Neural cell (in vitro differentiated cells): ENCODE data around the gene AFF1. TPM values are rescaled to one million over a fixed set of nuclear protein-coding genes. Genes with fewer than 3 reads are reported as not detected.

ENCODE experiments used
- H2AFZ ChIP-seq: fragments of 200-600, 300-800 bp; sonication (generic), shearing (Covaris generic); 2 replicates; pipeline ENCODE4 v1.6.0; 2014; ENCODE audit warnings: low read depth, mild to moderate bottlenecking, antibody characterized with exemption, low read length, moderate library complexity
- H3F3A ChIP-seq: fragments of 200-600 bp; shearing (Covaris generic); 2 replicates; pipeline ENCODE4 v1.6.1; 2016; ENCODE audit warnings: mild to moderate bottlenecking, moderate library complexity, mixed read lengths, antibody characterized with exemption, low read length; ENCODE audit not compliant: insufficient read depth, poor library complexity, severe bottlenecking
- H3K27ac ChIP-seq: fragments of 200-600, 300-800 bp; sonication (generic), shearing (Covaris generic); 2 replicates; pipeline ENCODE4 v1.5.1; 2014; ENCODE audit warnings: mild to moderate bottlenecking, low read length, moderate library complexity
- H3K27me3 ChIP-seq: fragments of 300-800, 200-600 bp; sonication (generic), shearing (Covaris generic); 2 replicates; pipeline ENCODE4 v1.6.0; 2014; ENCODE audit warnings: mild to moderate bottlenecking, low read depth, low read length, moderate library complexity; ENCODE audit not compliant: insufficient read depth
- H3K36me3 ChIP-seq: fragments of 300-800, 200-600 bp; sonication (generic), shearing (Covaris generic); 2 replicates; pipeline ENCODE4 v1.5.1; 2014; ENCODE audit warnings: mild to moderate bottlenecking, antibody characterized with exemption, low read length, moderate library complexity; ENCODE audit not compliant: insufficient read depth
- H3K4me2 ChIP-seq: fragments of 300-800, 200-600 bp; sonication (generic), shearing (Covaris generic); 2 replicates; pipeline ENCODE4 v1.6.0; 2014; ENCODE audit warnings: mild to moderate bottlenecking, low read length
- H3K4me3 ChIP-seq: fragments of 300-800, 200-600 bp; sonication (generic), shearing (Covaris generic); 2 replicates; pipeline ENCODE4 v1.5.1; 2014; ENCODE audit warnings: mild to moderate bottlenecking, low read length, moderate library complexity
- H3K79me2 ChIP-seq: fragments of 200-600 bp; shearing (Covaris generic); replicated peaks from 2 replicates; pipeline ENCODE4 v1.6.0; 2014; ENCODE audit warnings: mild to moderate bottlenecking, low read length, moderate library complexity; ENCODE audit not compliant: insufficient read depth
- H3K9ac ChIP-seq: fragments of 300-800, 200-600 bp; sonication (generic), shearing (Covaris generic); 2 replicates; pipeline ENCODE4 v1.6.1; 2016; ENCODE audit warnings: mild to moderate bottlenecking, low read length, mixed read lengths
- H3K9me2 ChIP-seq: fragments of 200-600 bp; shearing (Covaris generic); 2 replicates; pipeline ENCODE4 v1.6.1; 2016; ENCODE audit warnings: mild to moderate bottlenecking, low read length, mixed read lengths; ENCODE audit not compliant: insufficient read depth
- H3K9me3 ChIP-seq: fragments of 200-600, 300-800 bp; sonication (generic), shearing (Covaris generic); 2 replicates; pipeline ENCODE4 v1.6.1; 2016; ENCODE audit warnings: mild to moderate bottlenecking, mixed run types, low read length, moderate library complexity, mixed read lengths
- H4K20me1 ChIP-seq: fragments of 200-600 bp; shearing (Covaris generic); 2 replicates; pipeline ENCODE4 v1.6.1; 2016; ENCODE audit warnings: mild to moderate bottlenecking, mixed run types; ENCODE audit not compliant: insufficient read depth
- EP300 ChIP-seq: fragments of 450-650 bp; conservative IDR thresholded peaks from 2 replicates; pipeline ENCODE4 v1.6.1; 2014; ENCODE audit warnings: antibody characterized with exemption, mild to moderate bottlenecking, moderate library complexity; ENCODE audit not compliant: poor library complexity, severe bottlenecking
- EZH2 ChIP-seq: fragments of 200-600, 300-800 bp; shearing (Covaris generic), sonication (generic); IDR thresholded peaks from 2 replicates; pipeline ENCODE4 v1.6.1; 2014; ENCODE audit warnings: antibody characterized with exemption, low read length, borderline replicate concordance, mild to moderate bottlenecking; ENCODE audit not compliant: insufficient read depth, poor library complexity, severe bottlenecking
- MXI1 ChIP-seq: fragments of 450-650 bp; conservative IDR thresholded peaks from 2 replicates; pipeline ENCODE4 v1.6.1; 2014; ENCODE audit warnings: antibody characterized with exemption, mild to moderate bottlenecking; ENCODE audit not compliant: poor library complexity, severe bottlenecking
- POLR2AphosphoS5 ChIP-seq: IDR thresholded peaks from 2 replicates; pipeline ENCODE4 v1.6.1; 2012
- RAD21 ChIP-seq: fragments of 450-650 bp; conservative IDR thresholded peaks from 2 replicates; pipeline ENCODE4 v1.6.1; 2014; ENCODE audit warnings: antibody characterized with exemption, mild to moderate bottlenecking, moderate library complexity
- SMC3 ChIP-seq: fragments of 450-650 bp; conservative IDR thresholded peaks from 2 replicates; pipeline ENCODE4 v1.6.1; 2014; ENCODE audit warnings: antibody characterized with exemption, mild to moderate bottlenecking, moderate library complexity; ENCODE audit not compliant: poor library complexity
- TAF1 ChIP-seq: IDR thresholded peaks from 2 replicates; pipeline ENCODE4 v1.6.1; 2012; ENCODE audit warnings: low read depth
- polyA plus RNA-seq: library from polyadenylated mRNA; depleted of rRNA; stranded (reverse); fragments of >200 nt; gene quantifications from 2 replicates; pipeline ENCODE4 v1.2.3, GENCODE V29; 2014
- TF ChIP-seq, protein P1 (sequence below): IDR thresholded peaks from 2 replicates; pipeline ENCODE4 v1.6.1; 2012; ENCODE audit warnings: borderline replicate concordance
- TF ChIP-seq, protein P2 (sequence below): fragments of 450-650 bp; IDR thresholded peaks from 2 replicates; pipeline ENCODE4 v1.5.1; 2014; ENCODE audit warnings: antibody characterized with exemption, mild to moderate bottlenecking, moderate library complexity; ENCODE audit not compliant: poor library complexity, severe bottlenecking

AFF1 gene
- polyA plus RNA-seq, 1 donor from 2014 or later = 0.63 TPM

- H3K27ac ChIP-seq = no peak overlapping the region
- TF ChIP-seq POLR2AphosphoS5 = no peak
- TF ChIP-seq, protein P1, sequence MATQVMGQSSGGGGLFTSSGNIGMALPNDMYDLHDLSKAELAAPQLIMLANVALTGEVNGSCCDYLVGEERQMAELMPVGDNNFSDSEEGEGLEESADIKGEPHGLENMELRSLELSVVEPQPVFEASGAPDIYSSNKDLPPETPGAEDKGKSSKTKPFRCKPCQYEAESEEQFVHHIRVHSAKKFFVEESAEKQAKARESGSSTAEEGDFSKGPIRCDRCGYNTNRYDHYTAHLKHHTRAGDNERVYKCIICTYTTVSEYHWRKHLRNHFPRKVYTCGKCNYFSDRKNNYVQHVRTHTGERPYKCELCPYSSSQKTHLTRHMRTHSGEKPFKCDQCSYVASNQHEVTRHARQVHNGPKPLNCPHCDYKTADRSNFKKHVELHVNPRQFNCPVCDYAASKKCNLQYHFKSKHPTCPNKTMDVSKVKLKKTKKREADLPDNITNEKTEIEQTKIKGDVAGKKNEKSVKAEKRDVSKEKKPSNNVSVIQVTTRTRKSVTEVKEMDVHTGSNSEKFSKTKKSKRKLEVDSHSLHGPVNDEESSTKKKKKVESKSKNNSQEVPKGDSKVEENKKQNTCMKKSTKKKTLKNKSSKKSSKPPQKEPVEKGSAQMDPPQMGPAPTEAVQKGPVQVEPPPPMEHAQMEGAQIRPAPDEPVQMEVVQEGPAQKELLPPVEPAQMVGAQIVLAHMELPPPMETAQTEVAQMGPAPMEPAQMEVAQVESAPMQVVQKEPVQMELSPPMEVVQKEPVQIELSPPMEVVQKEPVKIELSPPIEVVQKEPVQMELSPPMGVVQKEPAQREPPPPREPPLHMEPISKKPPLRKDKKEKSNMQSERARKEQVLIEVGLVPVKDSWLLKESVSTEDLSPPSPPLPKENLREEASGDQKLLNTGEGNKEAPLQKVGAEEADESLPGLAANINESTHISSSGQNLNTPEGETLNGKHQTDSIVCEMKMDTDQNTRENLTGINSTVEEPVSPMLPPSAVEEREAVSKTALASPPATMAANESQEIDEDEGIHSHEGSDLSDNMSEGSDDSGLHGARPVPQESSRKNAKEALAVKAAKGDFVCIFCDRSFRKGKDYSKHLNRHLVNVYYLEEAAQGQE = no peak
- no peak for TF ChIP-seq MXI1
- no peak for TF ChIP-seq EZH2
- no peak for TF ChIP-seq RAD21
Observed at GRCh38 chr4:87089368-87089767, 154.6 kb downstream of the AFF1 start.

DNA sequence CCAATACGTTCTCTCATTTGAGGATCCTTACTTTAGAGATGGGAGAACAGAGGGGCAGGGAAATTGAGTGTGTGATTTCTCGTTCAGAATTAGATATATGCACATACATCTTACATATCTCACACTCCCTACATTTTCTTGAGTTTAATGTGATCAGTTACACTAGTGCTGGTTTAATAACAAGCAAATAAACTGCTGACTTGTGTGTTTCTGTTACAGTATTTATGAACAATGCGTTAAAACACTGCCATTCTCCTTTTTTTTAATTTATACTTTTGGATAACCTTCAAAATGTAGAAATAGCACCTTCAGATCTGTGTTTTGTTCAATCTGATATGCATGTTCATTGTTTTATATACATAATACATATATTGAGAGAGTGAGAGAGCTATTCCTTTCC is 155.5 kb downstream of the AFF1 start:
- Histone ChIP-seq H3K36me3 (no peaks in the 10 kb centered on the region), H3K9me2 (no peaks in the 10 kb centered on the region), H3K27ac (no peak overlapping the region), H3F3A (no peaks in the 10 kb centered on the region), H3K4me3 (no peak overlapping the region), H3K79me2 (no peaks in the 10 kb centered on the region), H3K9me3 (no peaks in the 10 kb centered on the region), H4K20me1 (no peaks in the 10 kb centered on the region), H3K27me3 (no peaks in the 10 kb centered on the region), H2AFZ (no peak overlapping the region), H3K9ac (no peak overlapping the region), H3K4me2 (no peak overlapping the region)
- TF ChIP-seq RAD21 (no peak), TAF1 (no peak), EZH2 (no peak), MXI1 (no peak), SMC3 (no peak), POLR2AphosphoS5 (no peak), EP300 (no peak)
- TF ChIP-seq, protein P1 = no peak
- TF ChIP-seq, protein P2, sequence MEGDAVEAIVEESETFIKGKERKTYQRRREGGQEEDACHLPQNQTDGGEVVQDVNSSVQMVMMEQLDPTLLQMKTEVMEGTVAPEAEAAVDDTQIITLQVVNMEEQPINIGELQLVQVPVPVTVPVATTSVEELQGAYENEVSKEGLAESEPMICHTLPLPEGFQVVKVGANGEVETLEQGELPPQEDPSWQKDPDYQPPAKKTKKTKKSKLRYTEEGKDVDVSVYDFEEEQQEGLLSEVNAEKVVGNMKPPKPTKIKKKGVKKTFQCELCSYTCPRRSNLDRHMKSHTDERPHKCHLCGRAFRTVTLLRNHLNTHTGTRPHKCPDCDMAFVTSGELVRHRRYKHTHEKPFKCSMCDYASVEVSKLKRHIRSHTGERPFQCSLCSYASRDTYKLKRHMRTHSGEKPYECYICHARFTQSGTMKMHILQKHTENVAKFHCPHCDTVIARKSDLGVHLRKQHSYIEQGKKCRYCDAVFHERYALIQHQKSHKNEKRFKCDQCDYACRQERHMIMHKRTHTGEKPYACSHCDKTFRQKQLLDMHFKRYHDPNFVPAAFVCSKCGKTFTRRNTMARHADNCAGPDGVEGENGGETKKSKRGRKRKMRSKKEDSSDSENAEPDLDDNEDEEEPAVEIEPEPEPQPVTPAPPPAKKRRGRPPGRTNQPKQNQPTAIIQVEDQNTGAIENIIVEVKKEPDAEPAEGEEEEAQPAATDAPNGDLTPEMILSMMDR = no peak

More at GRCh38 chr4:87089368-87089767, 154.6 kb downstream of the AFF1 start:
- H3K36me3 ChIP-seq = no peaks in the 10 kb centered on the region
- H3K4me3 ChIP-seq = no peak overlapping the region
- no peaks in the 10 kb centered on the region for H4K20me1 ChIP-seq
- H3K9me2 ChIP-seq = no peaks in the 10 kb centered on the region
- H2AFZ ChIP-seq = no peak overlapping the region
- H3K9ac ChIP-seq = no peak overlapping the region
- H3K27me3 ChIP-seq = no peaks in the 10 kb centered on the region
- H3F3A ChIP-seq = no peaks in the 10 kb centered on the region
- H3K4me2 ChIP-seq = no peak overlapping the region
- H3K9me3 ChIP-seq = no peaks in the 10 kb centered on the region
- H3K79me2 ChIP-seq = no peaks in the 10 kb centered on the region
